Tibial nerve (tissue), 4 donors: ENCODE data around the gene FGF5. TPM values are rescaled to one million over a fixed set of nuclear protein-coding genes. Genes with fewer than 3 reads are reported as not detected.

Source experiments
- DNase-seq, 2 donors: peaks; one replicate each; pipeline ENCODE4 v3.0.0-alpha.2; 2019; ENCODE audit warnings: low spot score in 2 of 2
- H3K27ac ChIP-seq, 4 donors: fragments of 200-600 bp; sonication (generic) in 3 of 4; one replicate each; pipeline ENCODE4 v1.5.1; 2017 to 2019; ENCODE audit warnings: mild to moderate bottlenecking in 1 of 4
- H3K27me3 ChIP-seq, 2 donors: fragments of 200-600 bp; sonication (generic) in 1 of 2; one replicate each; pipeline versions ENCODE4 v1.5.1 to v1.6.0; 2017 to 2019
- H3K36me3 ChIP-seq, 3 donors: fragments of 200-600 bp; sonication (generic); one replicate each; pipeline ENCODE4 v1.5.1; 2018 to 2019
- H3K4me1 ChIP-seq, 4 donors: fragments of 200-600 bp; sonication (generic) in 3 of 4; one replicate each; pipeline ENCODE4 v1.5.1; 2017 to 2019
- H3K4me3 ChIP-seq, 4 donors: fragments of 200-600 bp; sonication (generic) in 3 of 4; one replicate each; pipeline ENCODE4 v1.5.1; 2017 to 2019; ENCODE audit warnings: mild to moderate bottlenecking in 1 of 4, moderate library complexity in 1 of 4
- H3K9me3 ChIP-seq, 4 donors: fragments of 200-600 bp; sonication (generic) in 3 of 4; one replicate each; pipeline ENCODE4 v1.5.1; 2017 to 2019
- CTCF ChIP-seq, 5 experiments: fragments of 200-600 bp in 3 of 5; fragments of 450-650 bp in 2 of 5; sonication (generic) in 3 of 5; IDR thresholded peaks; one replicate each; pipeline ENCODE4 v1.5.1; 2016 to 2019; ENCODE audit warnings: antibody characterized with exemption in 5 of 5, mild to moderate bottlenecking in 3 of 5, moderate library complexity in 2 of 5
- EP300 ChIP-seq, 2 donors: sonication (generic); formaldehyde crosslinking; IDR thresholded peaks; one replicate each; pipeline ENCODE4 v1.6.1; 2017; ENCODE audit warnings: antibody characterized with exemption in 2 of 2, mild to moderate bottlenecking in 1 of 2
- POLR2A ChIP-seq, 2 donors: fragments of 450-650 bp; IDR thresholded peaks; one replicate each; pipeline ENCODE4 v1.6.1; 2017; ENCODE audit warnings: antibody characterized with exemption in 2 of 2, mild to moderate bottlenecking in 2 of 2, moderate library complexity in 2 of 2
- WGBS, 2 donors: methylation state at CpG; one replicate each; pipeline ENCODE4 v1.1.5; 2018; 5-methylcytosine and 5-hydroxymethylcytosine counted together
- total RNA-seq, 4 donors: library from RNA; depleted of rRNA; stranded (reverse); fragments of >200 nt; gene quantifications; one replicate each; pipeline ENCODE4 v1.1.0, GENCODE V29; 2016

Gene FGF5
- total RNA-seq, 4 donors from 2014 or later = 0.60 TPM; not detected in 3

GRCh38 chr4:80226094-80226493, 40.4 kb upstream of the FGF5 start:
- Histone ChIP-seq H3K36me3 (no peaks in the 10 kb centered on the region), H3K27ac (no peak overlapping the region), H3K4me1 (no peaks in the 10 kb centered on the region), H3K27me3 (peaks cover 0 to 4% of the 10 kb centered on the region in 2 donors), H3K4me3 (no peak overlapping the region), H3K9me3 (no peaks in the 10 kb centered on the region)
- 42 to 85% methylated on average over 2 of the region's 2 CpGs for WGBS, 2 donors
- no peak for TF ChIP-seq CTCF (IDR thresholded peaks at IDR 0.05)
- no peak for TF ChIP-seq POLR2A (IDR thresholded peaks at IDR 0.05)
- TF ChIP-seq EP300 (IDR thresholded peaks at IDR 0.05) = no peak
- no peak for DNase-seq

GRCh38 chr4:80228460-80228859, 38.0 kb upstream of the FGF5 start:
- no peak overlapping the region for H3K27ac ChIP-seq
- H3K4me3 ChIP-seq = no peak overlapping the region
- H3K9me3 ChIP-seq = no peaks in the 10 kb centered on the region
- no peak for DNase-seq
- TF ChIP-seq EP300 (IDR thresholded peaks at IDR 0.05) = no peak
- H3K4me1 ChIP-seq = no peaks in the 10 kb centered on the region
- no peaks in the 10 kb centered on the region for H3K36me3 ChIP-seq
- H3K27me3 ChIP-seq = no peaks in the 10 kb centered on the region

- Histone ChIP-seq H3K4me3 (no peak overlapping the region), H3K36me3 (no peaks in the 10 kb centered on the region), H3K9me3 (no peaks in the 10 kb centered on the region), H3K27ac (no peak overlapping the region), H3K4me1 (no peaks in the 10 kb centered on the region), H3K27me3 (no peaks in the 10 kb centered on the region)
- no peak for TF ChIP-seq EP300 (IDR thresholded peaks at IDR 0.05)
- no peak for TF ChIP-seq CTCF (IDR thresholded peaks at IDR 0.05)
- TF ChIP-seq POLR2A (IDR thresholded peaks at IDR 0.05) = no peak
- no peak for DNase-seq
- 63 to 65% methylated on average over 2 of the region's 2 CpGs for WGBS, 2 donors
Measured at GRCh38 chr4:80229128-80229527, 37.3 kb upstream of the FGF5 start.

- no peak for DNase-seq
- Histone ChIP-seq H3K27me3 (no peaks in the 10 kb centered on the region), H3K36me3 (no peaks in the 10 kb centered on the region), H3K4me3 (no peak overlapping the region), H3K27ac (no peak overlapping the region), H3K4me1 (no peaks in the 10 kb centered on the region), H3K9me3 (no peaks in the 10 kb centered on the region)
- WGBS, 2 donors = 77 to 92% methylated on average over 2 of the region's 2 CpGs
- no peak for TF ChIP-seq CTCF (IDR thresholded peaks at IDR 0.05)
Measured at GRCh38 chr4:80229590-80229989, 36.9 kb upstream of the FGF5 start.

- TF ChIP-seq CTCF (IDR thresholded peaks at IDR 0.05) (no peak), EP300 (IDR thresholded peaks at IDR 0.05) (no peak), POLR2A (IDR thresholded peaks at IDR 0.05) (no peak)
- Histone ChIP-seq H3K27me3 (no peaks in the 10 kb centered on the region), H3K4me3 (no peak overlapping the region), H3K36me3 (no peaks in the 10 kb centered on the region), H3K9me3 (no peaks in the 10 kb centered on the region), H3K4me1 (no peaks in the 10 kb centered on the region), H3K27ac (no peak overlapping the region)
- WGBS, 2 donors = 83 to 86% methylated on average over 5 of the region's 5 CpGs
- DNase-seq = no peak
Measured at GRCh38 chr4:80231180-80231579, 35.3 kb upstream of the FGF5 start.

GRCh38 chr4:80232707-80233370, 33.6 kb upstream of the FGF5 start:
- no peak for TF ChIP-seq EP300 (IDR thresholded peaks at IDR 0.05)
- no peak for TF ChIP-seq POLR2A (IDR thresholded peaks at IDR 0.05)
- no peak for TF ChIP-seq CTCF (IDR thresholded peaks at IDR 0.05)
- H3K27ac ChIP-seq = no peak overlapping the region
- DNase-seq = no peak
- H3K9me3 ChIP-seq = no peaks in the 10 kb centered on the region
- H3K4me3 ChIP-seq = no peak overlapping the region
- no peaks in the 10 kb centered on the region for H3K4me1 ChIP-seq
- no peaks in the 10 kb centered on the region for H3K27me3 ChIP-seq
- WGBS, 2 donors = 91 to 93% methylated on average over 2 of the region's 2 CpGs
- H3K36me3 ChIP-seq = no peaks in the 10 kb centered on the region
